ENCODE data around the gene HSPB1.
"Not testable (repeated sequence)": the region's sequence is repeated elsewhere in the genome, so short reads cannot be mapped to it uniquely, and the experiment has no call there.

The HSPB1 gene

DNA sequence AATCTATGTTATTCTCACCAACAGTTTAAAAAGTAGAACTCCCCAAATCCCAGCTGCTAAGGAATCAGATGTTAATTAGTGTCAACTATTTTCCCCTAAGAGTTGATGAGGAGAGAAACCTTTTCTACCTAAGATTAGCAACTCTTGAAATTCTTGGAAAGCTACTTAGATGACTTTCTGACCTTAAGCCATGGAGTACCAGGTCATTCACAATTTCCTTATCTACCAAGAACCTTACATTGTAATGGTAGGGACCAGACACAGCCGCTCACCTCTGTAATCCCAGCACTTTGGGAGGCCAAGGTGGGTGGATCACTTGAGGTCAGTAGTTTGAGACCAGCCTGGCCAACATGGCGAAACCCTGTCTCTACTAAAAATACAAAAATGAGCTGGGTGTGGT is 32.9 kb downstream of the HSPB1 start:
- not testable (repeated sequence) for FAIRE-seq

DNA sequence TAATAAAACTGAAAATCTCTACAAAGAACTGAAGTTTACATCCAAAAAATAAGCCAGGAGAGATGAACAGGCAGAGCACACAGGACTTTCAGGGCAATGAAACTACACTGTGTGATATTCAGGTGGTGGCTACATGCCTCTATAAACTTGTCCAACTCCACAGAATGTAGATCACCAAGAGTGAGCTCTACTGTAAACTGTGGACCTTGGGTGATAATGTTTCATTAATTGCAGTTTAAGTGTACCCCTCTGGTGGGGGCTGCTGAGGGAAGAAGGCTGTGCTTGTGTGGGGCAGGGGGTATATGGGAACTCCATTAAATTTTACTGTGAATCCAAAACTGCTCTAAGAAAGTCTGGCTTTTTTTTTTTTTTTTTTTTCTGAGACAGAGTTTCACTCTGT is 33.6 kb downstream of the HSPB1 start:
- FAIRE-seq = no peak

DNA sequence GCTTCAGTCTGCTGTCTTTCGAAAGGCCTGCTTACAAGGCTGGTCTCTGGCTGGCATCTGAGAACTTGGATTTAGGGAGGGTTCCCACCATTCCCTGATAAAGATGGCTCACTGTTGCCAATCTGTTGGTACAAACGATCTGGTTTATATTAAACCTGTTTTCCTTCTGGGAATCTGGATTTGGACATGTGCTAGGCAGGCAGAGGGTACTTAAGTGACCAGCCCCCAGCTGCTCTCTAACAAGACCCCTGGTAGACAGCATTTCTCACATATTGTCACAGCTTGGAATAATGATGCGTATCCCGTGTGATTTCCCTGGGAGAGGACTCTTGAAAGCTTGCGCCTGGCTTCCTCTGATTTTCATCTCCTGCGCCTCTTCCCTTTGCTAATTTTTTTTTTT is 34.7 kb downstream of the HSPB1 start:
- no peak for FAIRE-seq

DNA sequence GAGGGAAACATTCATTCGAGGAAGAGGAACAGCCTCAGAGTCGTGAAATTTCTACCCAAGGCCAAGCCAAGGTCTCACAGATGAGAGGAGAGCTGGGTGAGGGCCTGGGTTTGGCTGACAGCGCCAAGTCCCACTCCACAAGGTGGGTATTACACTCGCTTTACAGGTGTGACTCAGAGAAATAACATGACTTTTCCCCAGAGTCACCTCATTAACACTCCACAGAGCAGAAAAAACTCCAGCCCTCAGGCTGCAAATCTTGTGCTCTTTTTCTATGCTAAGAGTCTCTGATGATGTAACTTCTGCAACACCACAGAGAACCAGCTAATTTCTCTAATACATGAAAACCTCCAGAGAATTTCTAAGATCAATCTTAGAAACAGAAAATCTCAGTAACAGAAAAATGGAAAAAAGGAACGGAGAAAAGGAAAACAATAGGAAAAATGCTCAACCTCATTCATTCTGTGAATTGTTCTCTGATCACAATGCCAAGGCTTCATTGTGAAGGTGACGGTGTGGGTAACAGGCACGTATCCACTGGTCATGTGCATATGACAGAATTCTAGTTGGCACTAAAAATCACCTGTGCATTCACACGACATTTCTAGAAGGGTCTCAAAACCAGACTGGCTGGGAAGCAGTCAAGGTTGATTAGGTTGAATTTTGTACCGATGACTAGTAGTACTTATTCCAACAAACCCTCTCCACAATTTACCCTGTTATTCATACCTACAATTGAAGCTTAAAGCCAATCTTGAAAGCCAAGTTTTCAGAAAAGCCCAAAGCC is 36.0 kb downstream of the HSPB1 start:
- FAIRE-seq = no peak

- no peak for FAIRE-seq
Measured at GRCh38 chr7:76340617-76341131, 38.2 kb downstream of the HSPB1 start.

DNA sequence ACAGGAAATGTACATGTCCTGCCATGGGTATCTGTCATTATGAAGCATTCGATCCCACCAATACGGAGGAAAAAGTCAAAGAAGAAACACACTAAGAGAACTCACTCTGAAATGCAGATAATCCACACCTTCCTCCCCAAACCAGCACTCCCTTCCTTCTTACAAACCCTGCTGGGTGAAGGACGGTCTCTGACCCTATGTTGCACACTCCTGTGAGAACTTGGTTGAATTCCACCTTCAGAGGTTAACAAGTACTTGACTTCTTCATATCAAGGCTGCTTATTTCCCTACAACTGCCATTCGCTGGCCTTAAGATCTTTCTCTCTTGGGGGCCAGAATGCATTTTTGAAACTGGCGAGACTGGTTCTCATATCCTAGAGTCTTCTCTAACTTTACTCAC is 39.7 kb downstream of the HSPB1 start:
- no peak for FAIRE-seq

DNA sequence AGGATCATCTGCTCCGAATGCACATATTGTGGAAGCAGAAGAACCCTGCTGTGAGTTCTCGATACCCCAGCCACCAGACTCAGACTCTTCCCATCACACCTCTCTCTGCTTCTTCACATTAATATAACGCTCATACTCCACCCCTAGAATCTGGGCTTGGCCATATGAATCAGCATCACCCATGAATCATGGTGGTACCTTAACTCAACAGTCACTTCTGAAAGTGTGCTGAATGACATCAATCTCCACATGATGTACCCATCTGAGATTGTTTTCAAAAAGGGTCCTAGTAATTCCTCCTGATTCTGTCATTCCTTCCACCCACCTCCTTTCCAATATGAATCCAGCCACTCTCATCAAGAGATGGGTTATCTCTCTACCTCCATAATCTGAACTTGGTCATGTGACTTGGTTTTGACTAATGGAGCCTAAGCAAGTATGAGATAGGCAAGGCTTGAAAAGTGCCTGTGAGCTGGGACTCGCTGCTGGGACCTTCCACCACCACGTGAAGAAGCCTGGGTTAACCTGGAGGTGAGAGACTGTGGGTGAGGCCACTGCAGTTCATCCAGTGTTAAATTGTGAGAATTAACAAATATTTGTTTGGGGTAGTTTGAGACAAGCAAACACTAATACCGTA is 40.9 kb downstream of the HSPB1 start:
- FAIRE-seq = no peak

GRCh38 chr7:76343931-76344321 is 41.5 kb downstream of the HSPB1 start:
- FAIRE-seq = no peak

GRCh38 chr7:76346097-76346496 is 43.6 kb downstream of the HSPB1 start:
- FAIRE-seq = no peak

- FAIRE-seq = no peak
Measured at GRCh38 chr7:76346778-76347177, 44.3 kb downstream of the HSPB1 start.

DNA sequence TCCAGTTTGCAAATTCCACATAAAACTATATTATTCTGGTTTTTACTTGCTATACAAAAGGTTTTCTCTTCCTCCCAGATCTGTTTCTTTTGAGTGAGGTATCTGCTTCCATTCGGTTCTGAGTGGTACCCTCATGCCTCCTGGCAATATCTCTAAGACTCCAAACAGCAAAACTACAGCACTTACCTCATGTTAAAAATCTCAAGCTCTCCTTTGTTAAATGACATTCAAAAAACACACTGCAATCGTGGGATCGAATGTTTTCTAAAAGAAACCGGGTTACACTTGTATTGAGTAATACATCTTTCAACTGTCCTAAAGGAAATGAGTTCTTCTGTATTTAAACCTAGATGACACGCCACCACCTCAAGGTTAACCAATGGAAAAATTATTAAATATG is 45.2 kb downstream of the HSPB1 start:
- no peak for FAIRE-seq

- no peak for FAIRE-seq
Measured at GRCh38 chr7:76349313-76349885, 46.9 kb downstream of the HSPB1 start.

DNA sequence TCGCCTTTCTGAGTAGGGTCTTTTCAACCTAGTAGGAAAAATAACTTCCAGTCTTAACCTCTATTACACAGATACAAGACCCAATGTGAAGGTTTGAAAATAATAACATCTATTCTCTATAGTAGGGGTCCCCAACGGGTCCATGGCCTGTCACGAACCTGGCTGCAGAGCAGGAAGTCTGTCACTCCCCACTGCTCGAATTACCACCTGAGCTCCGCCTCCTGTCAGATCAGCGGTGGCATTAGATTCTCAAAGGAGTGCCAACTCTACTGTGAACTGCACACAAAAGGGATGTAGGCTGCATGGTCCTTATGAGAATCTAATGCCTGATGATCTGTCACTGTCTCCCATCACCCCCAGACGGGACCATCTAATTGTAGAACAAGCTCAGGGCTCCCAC is 48.9 kb downstream of the HSPB1 start:
- no peak for FAIRE-seq

DNA sequence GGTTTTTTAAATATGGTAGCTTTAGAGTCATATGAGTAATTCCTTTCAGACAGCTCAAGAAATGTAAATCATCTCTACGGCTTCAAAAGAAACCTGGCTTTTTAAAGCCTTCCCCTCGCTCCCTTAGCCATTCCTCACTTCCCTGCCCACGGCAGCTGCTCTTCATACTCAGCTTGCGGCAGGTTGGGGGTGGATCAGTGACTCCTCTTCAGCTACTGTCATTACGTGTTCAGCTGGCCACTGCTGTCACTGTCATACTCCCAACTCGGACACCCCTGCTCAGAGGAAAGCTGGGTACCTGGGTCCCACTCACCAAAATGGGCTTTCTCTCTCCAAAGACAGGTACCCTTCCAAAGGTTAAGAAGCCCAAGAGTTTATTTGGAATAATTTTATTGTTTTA is 49.7 kb downstream of the HSPB1 start:
- FAIRE-seq = no peak

GRCh38 chr7:76353744-76354143 is 51.3 kb downstream of the HSPB1 start:
- FAIRE-seq = no peak

Measured in endometrium (tissue), 2 donors.